ENCODE data around the gene UXS1. TPM values are rescaled to one million over a fixed set of nuclear protein-coding genes. Genes with fewer than 3 reads are reported as not detected.

Gene UXS1
- total RNA-seq, 4 donors from 2014 or later, result 16.7 to 46.2 (median 34.9) TPM

- intact Hi-C loops (cut with DNase I; ENCODE audit: low total_unique reads), result no loop called here
- H3K4me3 ChIP-seq (ENCODE audit: low read depth, poor library complexity, severe bottlenecking), result no peak overlapping the region
- WGBS, 2 donors, result 30 to 37% methylated on average over 4 of the region's 4 CpGs
- peak in 1 of 2 donors; percentile 30 for DNase-seq (ENCODE audit: low spot score in 2 of 2)
- TF ChIP-seq, protein P1, sequence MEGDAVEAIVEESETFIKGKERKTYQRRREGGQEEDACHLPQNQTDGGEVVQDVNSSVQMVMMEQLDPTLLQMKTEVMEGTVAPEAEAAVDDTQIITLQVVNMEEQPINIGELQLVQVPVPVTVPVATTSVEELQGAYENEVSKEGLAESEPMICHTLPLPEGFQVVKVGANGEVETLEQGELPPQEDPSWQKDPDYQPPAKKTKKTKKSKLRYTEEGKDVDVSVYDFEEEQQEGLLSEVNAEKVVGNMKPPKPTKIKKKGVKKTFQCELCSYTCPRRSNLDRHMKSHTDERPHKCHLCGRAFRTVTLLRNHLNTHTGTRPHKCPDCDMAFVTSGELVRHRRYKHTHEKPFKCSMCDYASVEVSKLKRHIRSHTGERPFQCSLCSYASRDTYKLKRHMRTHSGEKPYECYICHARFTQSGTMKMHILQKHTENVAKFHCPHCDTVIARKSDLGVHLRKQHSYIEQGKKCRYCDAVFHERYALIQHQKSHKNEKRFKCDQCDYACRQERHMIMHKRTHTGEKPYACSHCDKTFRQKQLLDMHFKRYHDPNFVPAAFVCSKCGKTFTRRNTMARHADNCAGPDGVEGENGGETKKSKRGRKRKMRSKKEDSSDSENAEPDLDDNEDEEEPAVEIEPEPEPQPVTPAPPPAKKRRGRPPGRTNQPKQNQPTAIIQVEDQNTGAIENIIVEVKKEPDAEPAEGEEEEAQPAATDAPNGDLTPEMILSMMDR (IDR thresholded peaks at IDR 0.05), result no peak
- TF ChIP-seq POLR2A (IDR thresholded peaks at IDR 0.05), result no peak
Measured at GRCh38 chr2:106057206-106057605, 136.9 kb downstream of the UXS1 start.

DNA sequence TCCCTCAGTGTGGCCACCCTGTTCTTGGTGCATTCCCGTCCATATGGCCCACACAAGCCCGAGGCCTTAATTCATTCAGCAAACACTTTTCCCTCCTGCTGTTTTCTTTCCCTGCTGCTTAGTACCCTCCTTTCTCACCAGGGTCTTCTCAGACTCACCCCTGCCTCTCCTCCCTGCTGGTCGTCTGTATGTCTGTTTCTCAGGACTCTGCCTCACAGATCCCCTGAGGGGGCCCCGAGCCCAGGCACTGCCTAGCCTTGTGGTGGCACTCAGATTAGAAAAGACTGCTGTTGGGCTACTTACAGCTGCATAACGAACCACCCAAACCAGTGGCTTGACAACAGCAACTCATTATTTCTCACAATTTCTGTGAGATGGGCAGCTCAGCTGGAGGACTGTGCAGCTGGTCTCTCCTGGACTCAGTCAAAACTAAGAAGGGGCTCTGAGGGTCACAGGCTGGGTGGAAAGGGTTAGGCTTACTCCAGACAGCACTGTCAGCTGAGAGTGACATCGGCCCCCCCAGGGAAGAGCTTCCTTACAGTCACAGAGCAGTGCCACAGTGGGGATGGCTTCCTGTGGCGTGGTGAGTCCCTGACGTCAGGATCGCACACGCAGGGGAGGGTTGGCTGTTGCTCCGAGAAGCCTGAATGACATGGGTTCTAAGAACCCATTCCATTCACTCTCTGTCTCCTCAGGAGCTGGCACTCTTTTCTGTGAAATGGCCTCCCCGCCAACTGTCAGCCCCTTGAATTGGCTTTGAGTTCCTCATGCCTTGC is 139.0 kb downstream of the UXS1 start:
- no peak for DNase-seq (ENCODE audit: low spot score in 2 of 2)
- intact Hi-C loops (cut with DNase I; ENCODE audit: low total_unique reads), result no loop called here
- no peak for TF ChIP-seq POLR2A (IDR thresholded peaks at IDR 0.05)
- TF ChIP-seq, protein P1 (IDR thresholded peaks at IDR 0.05), result no peak
- no peak overlapping the region for H3K4me3 ChIP-seq (ENCODE audit: low read depth, poor library complexity, severe bottlenecking)
- WGBS, 2 donors, result 84 to 88% methylated on average over 12 of the region's 12 CpGs

DNA sequence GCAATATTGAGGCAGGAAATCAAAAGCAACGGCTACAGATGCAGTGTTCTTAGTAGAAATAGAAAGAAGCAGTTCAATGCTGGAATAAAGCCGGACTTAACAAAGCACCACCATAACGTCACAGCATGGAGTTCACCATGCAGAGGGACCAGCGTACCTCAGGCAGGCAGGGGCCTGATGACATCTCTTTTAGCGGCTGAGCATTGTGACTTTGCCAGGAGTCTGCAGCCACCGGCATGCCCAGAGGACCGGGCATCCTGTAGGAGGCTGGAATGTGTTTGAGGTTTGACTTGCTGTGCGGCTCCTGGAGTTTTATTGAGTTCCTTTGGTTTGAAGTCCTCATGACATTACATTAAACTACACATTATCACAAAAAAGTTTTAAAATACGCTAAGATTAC is 139.8 kb downstream of the UXS1 start:
- TF ChIP-seq, protein P1 (IDR thresholded peaks at IDR 0.05), result no peak
- TF ChIP-seq POLR2A (IDR thresholded peaks at IDR 0.05), result no peak
- DNase-seq (ENCODE audit: low spot score in 2 of 2), result no peak
- 81% methylated on average over 9 of the region's 9 CpGs for WGBS, 2 donors
- H3K4me3 ChIP-seq (ENCODE audit: low read depth, poor library complexity, severe bottlenecking), result no peak overlapping the region
- intact Hi-C loops (cut with DNase I; ENCODE audit: low total_unique reads), result no loop called here

- intact Hi-C loops (cut with DNase I; ENCODE audit: low total_unique reads), result no loop called here
- WGBS, 2 donors, result 84 to 86% methylated on average over 6 of the region's 6 CpGs
- DNase-seq (ENCODE audit: low spot score in 2 of 2), result no peak
- no peak for TF ChIP-seq POLR2A (IDR thresholded peaks at IDR 0.05)
- TF ChIP-seq, protein P1 (IDR thresholded peaks at IDR 0.05), result no peak
- H3K4me3 ChIP-seq (ENCODE audit: low read depth, poor library complexity, severe bottlenecking), result no peak overlapping the region
Measured at GRCh38 chr2:106053581-106053980, 140.5 kb downstream of the UXS1 start.

GRCh38 chr2:106053116-106053515 is 141.0 kb downstream of the UXS1 start:
- 48 to 60% methylated on average over 2 of the region's 2 CpGs for WGBS, 2 donors
- no peak for TF ChIP-seq POLR2A (IDR thresholded peaks at IDR 0.05)
- TF ChIP-seq, protein P1 (IDR thresholded peaks at IDR 0.05), result no peak
- intact Hi-C loops (cut with DNase I; ENCODE audit: low total_unique reads), result no loop called here
- DNase-seq (ENCODE audit: low spot score in 2 of 2), result no peak
- H3K4me3 ChIP-seq (ENCODE audit: low read depth, poor library complexity, severe bottlenecking), result no peak overlapping the region

DNA sequence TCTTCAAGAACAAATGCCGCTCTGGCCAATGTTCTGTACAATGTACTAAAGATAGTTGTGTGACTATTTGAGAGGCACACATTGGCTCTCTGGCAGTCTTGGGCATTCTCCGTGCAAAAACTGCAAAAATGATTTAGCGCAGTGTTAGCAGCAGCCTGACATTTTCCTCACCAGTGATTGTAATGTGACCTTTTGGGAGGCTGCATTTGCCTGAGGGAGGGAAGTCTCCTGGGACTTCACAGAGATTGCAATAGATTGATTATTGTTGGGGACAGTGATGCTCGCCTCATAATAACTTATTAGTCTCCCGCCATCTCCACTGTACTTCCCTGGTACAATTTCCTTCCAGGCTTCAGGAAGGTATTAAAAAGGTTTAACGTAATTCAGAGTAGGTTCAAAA is 149.2 kb downstream of the UXS1 start:
- no peak overlapping the region for H3K4me3 ChIP-seq (ENCODE audit: low read depth, poor library complexity, severe bottlenecking)
- 87 to 94% methylated on average over 6 of the region's 6 CpGs for WGBS, 2 donors
- peak in 1 of 2 donors; percentile 32 for DNase-seq (ENCODE audit: low spot score in 2 of 2)
- intact Hi-C loops (cut with DNase I; ENCODE audit: low total_unique reads), result no loop called here
- TF ChIP-seq, protein P1 (IDR thresholded peaks at IDR 0.05), result no peak
- TF ChIP-seq POLR2A (IDR thresholded peaks at IDR 0.05), result no peak
